GM12801 (cell line): ENCODE results near the gene NFU1.

Experiments
- TF ChIP-seq, protein P1 (sequence below): IDR thresholded peaks from one replicate; pipeline ENCODE4 v1.5.1; 2011; ENCODE audit warnings: control low read depth; ENCODE audit not compliant: insufficient read length; ENCODE audit errors: extremely low read depth

The NFU1 gene

DNA sequence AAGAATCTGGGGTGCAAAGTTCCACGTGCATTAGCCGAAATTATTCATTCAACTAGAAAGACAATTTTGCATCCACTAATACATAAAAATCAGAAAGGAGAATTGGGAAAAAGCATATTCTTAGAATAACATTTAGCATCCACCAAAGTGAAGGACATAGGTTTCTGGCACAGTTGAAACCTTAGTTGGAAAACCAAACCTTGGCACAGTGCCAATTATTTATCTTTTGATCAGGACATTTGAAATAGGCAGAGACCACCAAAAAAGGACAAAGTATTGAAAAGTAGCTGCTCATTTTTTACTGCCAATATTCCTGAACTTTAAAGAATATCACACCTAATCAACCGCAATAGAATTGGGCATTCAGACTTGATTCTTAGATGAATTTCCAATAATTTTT, 25.5 kb upstream of the NFU1 start:
- TF ChIP-seq, protein P1, sequence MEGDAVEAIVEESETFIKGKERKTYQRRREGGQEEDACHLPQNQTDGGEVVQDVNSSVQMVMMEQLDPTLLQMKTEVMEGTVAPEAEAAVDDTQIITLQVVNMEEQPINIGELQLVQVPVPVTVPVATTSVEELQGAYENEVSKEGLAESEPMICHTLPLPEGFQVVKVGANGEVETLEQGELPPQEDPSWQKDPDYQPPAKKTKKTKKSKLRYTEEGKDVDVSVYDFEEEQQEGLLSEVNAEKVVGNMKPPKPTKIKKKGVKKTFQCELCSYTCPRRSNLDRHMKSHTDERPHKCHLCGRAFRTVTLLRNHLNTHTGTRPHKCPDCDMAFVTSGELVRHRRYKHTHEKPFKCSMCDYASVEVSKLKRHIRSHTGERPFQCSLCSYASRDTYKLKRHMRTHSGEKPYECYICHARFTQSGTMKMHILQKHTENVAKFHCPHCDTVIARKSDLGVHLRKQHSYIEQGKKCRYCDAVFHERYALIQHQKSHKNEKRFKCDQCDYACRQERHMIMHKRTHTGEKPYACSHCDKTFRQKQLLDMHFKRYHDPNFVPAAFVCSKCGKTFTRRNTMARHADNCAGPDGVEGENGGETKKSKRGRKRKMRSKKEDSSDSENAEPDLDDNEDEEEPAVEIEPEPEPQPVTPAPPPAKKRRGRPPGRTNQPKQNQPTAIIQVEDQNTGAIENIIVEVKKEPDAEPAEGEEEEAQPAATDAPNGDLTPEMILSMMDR, result no peak

DNA sequence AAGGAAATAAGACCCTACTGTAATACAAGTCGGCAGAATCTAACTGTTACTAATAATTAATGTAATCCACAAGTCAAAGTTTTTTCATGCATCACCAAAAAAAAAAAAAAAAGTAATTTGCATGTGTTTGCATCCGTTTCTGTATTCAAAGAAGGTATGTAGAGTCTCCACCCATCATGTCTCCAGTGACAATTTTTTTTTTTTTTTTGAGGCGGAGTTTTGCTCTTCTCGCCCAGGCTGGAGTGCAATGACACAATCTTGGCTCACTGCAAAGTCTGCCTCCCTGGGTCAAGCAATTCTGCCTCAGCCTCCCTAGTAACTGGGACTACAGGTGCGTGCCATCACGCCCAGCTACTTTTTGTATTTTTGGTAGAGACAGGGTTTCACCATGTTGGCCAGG, 24.2 kb upstream of the NFU1 start:
- TF ChIP-seq, protein P1, result no peak

DNA sequence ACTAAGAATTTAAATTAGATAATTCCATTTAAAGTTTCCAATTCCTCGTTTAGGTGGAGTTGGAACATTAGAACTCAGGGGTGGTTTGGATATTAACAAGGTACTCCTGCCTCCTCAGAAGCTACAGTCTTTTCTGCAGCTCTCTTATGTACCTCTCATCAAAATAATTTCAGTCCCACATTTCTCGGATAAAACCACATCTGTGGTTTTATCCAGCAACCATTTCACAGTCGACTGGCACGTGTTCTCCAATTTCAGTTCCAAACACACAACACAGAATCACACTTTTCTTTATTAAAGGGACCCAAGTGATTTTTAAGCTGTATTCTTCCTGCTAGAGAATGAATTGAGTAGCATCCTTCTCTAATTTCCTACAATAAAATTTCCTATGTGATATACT, 22.7 kb upstream of the NFU1 start:
- TF ChIP-seq, protein P1, result no peak

DNA sequence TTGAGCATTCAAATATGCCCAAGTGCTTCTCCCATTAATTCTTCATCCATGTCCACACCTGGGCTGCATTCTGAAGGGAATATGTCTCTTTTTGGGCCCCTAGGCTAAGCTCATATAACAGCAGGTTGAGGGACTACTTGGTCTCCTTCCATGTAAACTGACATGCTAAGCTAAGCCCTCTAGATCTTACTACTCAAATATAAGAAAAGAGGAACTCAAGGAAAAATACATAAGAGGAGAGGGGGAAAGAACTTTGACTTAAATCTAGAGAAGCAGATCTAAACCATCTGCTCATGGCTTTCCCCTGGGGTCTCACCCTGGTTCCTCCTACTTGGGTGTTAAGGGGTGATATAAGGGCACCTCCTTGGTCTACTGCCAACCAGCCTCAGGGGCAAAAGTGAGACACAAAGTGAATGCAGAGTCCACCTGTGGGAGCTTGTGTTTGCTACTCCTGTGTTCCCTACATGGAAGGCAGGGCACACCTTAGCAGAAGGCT, 19.8 kb upstream of the NFU1 start:
- TF ChIP-seq, protein P1, result no peak

DNA sequence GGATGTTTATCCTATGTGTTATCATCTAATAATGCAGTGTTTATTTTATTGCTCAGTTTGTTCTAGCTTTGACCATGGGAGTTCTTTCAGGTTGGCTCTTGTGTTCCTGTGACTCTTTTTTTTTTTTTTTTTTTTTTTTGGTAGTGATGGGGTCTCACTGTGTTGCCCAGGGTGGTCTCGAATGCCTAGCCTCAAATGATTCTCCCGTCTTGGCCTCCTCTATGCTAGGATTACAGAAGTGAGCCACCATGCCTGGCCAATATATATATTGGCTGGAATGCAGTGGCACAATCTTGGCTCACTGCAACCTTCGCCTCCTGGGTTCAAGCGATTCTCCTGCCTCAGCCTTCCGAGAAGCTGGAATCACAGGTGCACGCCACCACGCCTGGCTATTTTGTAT, 18.9 kb upstream of the NFU1 start:
- TF ChIP-seq, protein P1, result no peak

DNA sequence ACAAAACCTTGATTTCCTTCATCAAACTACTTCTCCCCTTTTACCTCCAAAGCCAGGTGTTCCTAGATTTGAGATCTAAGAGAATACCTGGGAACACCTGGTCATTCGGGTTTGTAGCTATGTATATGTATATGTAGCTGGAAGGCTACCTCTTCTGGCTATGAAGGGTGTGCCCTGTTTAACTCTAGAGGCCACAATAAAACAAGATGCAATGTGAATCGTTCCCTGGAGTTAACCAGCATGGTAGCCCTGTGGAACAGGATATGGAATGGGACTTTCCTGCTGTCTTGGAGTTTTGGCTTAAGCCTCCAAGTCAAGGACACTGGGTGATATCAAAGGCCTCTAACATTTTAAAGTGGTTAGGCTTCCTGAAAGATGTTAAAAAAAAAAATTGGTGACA, 17.7 kb upstream of the NFU1 start:
- TF ChIP-seq, protein P1, result no peak

DNA sequence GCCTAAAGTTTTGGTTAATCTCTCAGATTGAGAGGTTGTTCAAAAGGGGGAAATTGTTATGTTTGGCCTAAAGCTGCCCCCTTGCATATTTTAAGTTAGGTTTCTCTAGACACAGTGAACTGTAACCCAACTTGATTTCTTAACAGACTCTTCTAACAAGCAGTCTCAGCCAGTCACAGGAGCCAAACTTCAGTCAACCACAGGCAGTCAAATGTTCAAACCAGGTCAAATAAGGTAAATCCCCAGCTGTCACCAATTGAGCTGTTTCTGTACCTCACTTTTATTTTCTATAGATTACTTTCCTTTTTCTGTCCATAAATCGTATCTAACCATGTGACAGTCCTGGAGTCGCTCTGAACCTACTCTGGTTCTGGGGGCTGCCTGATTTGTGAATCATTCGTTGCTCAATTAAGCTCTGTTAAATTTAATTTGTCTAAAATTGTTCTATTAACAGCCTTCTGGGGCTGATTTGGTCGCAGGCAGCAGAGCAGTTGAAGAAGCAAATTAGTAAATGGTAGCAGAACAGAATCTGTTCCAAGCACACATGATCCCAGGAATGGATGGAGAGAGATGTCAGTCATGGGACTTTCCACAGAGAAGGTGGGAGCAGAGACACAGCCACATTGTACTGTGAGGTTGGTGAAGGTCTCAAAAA, 16.4 kb upstream of the NFU1 start:
- TF ChIP-seq, protein P1, result no peak
